HEK293 (cell line): ENCODE data around the gene CARD11.

ENCODE experiments used
- CTCF ChIA-PET: fragments of 350-600 bp; formaldehyde crosslinking; extraction: SDS; loops from one replicate; lab custom pipeline; 2021; ENCODE audit warnings: antibody characterized with exemption; lab: Yijun Ruan, JAX
- POLR2A ChIA-PET: fragments of 300-600 bp; formaldehyde crosslinking; extraction: SDS; loops from one replicate; lab custom pipeline; 2020; ENCODE audit warnings: antibody characterized with exemption, inconsistent platforms; lab: Yijun Ruan, JAX
- H3K27ac ChIP-seq: fragments of 200-500 bp; sonication (Bioruptor generic); 2 replicates; pipeline ENCODE4 v1.5.1; 2014; ENCODE audit warnings: low read depth, low read length, control low read depth, inconsistent platforms; ENCODE audit errors: extremely low read depth
- H3K36me3 ChIP-seq, 2 experiments: fragments of 200-500 bp in 1 of 2; sonication (Bioruptor generic) in 1 of 2; 1 replicate in 1 of 2; 2 replicates in 1 of 2; pipeline ENCODE4 v1.5.1; 2014 to 2017; ENCODE audit warnings: inconsistent platforms in 2 of 2, low read length in 2 of 2; ENCODE audit not compliant: control insufficient read depth in 2 of 2, insufficient read depth in 1 of 2
- H3K4me1 ChIP-seq: fragments of 200-500 bp; sonication (Bioruptor generic); 2 replicates; pipeline ENCODE4 v1.5.1; 2014; ENCODE audit warnings: mild to moderate bottlenecking, low read length, inconsistent platforms; ENCODE audit not compliant: control insufficient read depth, insufficient read depth
- H3K4me3 ChIP-seq: 2 replicates; pipeline ENCODE4 v1.5.1; 2011; ENCODE audit warnings: low read depth, mild to moderate bottlenecking, control low read depth, low read length, moderate library complexity
- H3K9me3 ChIP-seq: fragments of 200-500 bp; sonication (Bioruptor generic); 2 replicates; pipeline ENCODE4 v1.5.1; 2014; ENCODE audit warnings: low read depth, low read length, inconsistent platforms; ENCODE audit not compliant: control insufficient read depth, insufficient read depth
- EGR2 ChIP-seq: fragments of 450-650 bp; formaldehyde crosslinking; IDR thresholded peaks from 2 replicates; pipeline ENCODE4 v1.5.1; 2016; ENCODE audit warnings: low read depth, missing biosample characterization, missing genetic modification characterization
- ELK4 ChIP-seq: IDR thresholded peaks from 2 replicates; pipeline ENCODE4 v1.6.1; 2011; ENCODE audit warnings: mild to moderate bottlenecking, low read depth, low read length, borderline replicate concordance
- GLI4 ChIP-seq: fragments of 450-650 bp; formaldehyde crosslinking; IDR thresholded peaks from 2 replicates; pipeline ENCODE4 v1.5.1; 2016; ENCODE audit warnings: missing biosample characterization, missing genetic modification characterization
- HOXC10 ChIP-seq: sonication (generic); formaldehyde crosslinking; IDR thresholded peaks from 2 replicates; pipeline ENCODE4 v1.8.1; 2023; ENCODE audit warnings: mild to moderate bottlenecking, missing genetic modification reagents
- KLF7 ChIP-seq: fragments of 450-650 bp; formaldehyde crosslinking; IDR thresholded peaks from 2 replicates; pipeline ENCODE4 v1.5.1; 2016; ENCODE audit warnings: missing biosample characterization, missing genetic modification characterization, borderline replicate concordance
- ZBTB17 ChIP-seq: fragments of 450-650 bp; formaldehyde crosslinking; IDR thresholded peaks from 2 replicates; pipeline ENCODE4 v1.5.1; 2016; ENCODE audit warnings: missing biosample characterization, missing genetic modification characterization
- ZEB2 ChIP-seq: fragments of 450-650 bp; formaldehyde crosslinking; IDR thresholded peaks from 2 replicates; pipeline ENCODE4 v1.5.1; 2016; ENCODE audit warnings: missing biosample characterization, missing genetic modification characterization
- ZFHX2 ChIP-seq: fragments of 450-650 bp; formaldehyde crosslinking; conservative IDR thresholded peaks from 2 replicates; pipeline ENCODE4 v1.5.1; 2016; ENCODE audit warnings: missing biosample characterization, missing genetic modification characterization
- ZNF157 ChIP-seq: fragments of 450-650 bp; formaldehyde crosslinking; IDR thresholded peaks from 2 replicates; pipeline ENCODE4 v1.5.1; 2016; ENCODE audit warnings: missing biosample characterization, missing genetic modification characterization
- ZNF169 ChIP-seq: fragments of 450-650 bp; formaldehyde crosslinking; IDR thresholded peaks from 2 replicates; pipeline ENCODE4 v1.5.1; 2016; ENCODE audit warnings: missing biosample characterization, missing genetic modification characterization
- ZNF175 ChIP-seq: fragments of 450-650 bp; formaldehyde crosslinking; IDR thresholded peaks from 2 replicates; pipeline ENCODE4 v1.5.1; 2016; ENCODE audit warnings: missing biosample characterization, missing genetic modification characterization
- ZNF221 ChIP-seq: fragments of 450-650 bp; formaldehyde crosslinking; IDR thresholded peaks from 2 replicates; pipeline ENCODE4 v1.5.1; 2017; ENCODE audit warnings: missing biosample characterization, missing genetic modification characterization, borderline replicate concordance
- ZNF292 ChIP-seq: fragments of 450-650 bp; formaldehyde crosslinking; IDR thresholded peaks from 2 replicates; pipeline ENCODE4 v1.5.1; 2016; ENCODE audit warnings: low read depth, missing biosample characterization, missing genetic modification characterization, borderline replicate concordance
- ZNF302 ChIP-seq: fragments of 450-650 bp; formaldehyde crosslinking; IDR thresholded peaks from 2 replicates; pipeline ENCODE4 v1.5.1; 2016; ENCODE audit warnings: missing biosample characterization, missing genetic modification characterization, low read depth
- ZNF366 ChIP-seq: fragments of 450-650 bp; formaldehyde crosslinking; conservative IDR thresholded peaks from 2 replicates; pipeline ENCODE4 v1.5.1; 2016; ENCODE audit warnings: missing biosample characterization, missing genetic modification characterization
- ZNF423 ChIP-seq: fragments of 450-650 bp; formaldehyde crosslinking; IDR thresholded peaks from 2 replicates; pipeline ENCODE4 v1.5.1; 2016; ENCODE audit warnings: missing biosample characterization, missing genetic modification characterization
- ZNF521 ChIP-seq: fragments of 450-650 bp; formaldehyde crosslinking; IDR thresholded peaks from 2 replicates; pipeline ENCODE4 v1.5.1; 2017; ENCODE audit warnings: missing biosample characterization, mild to moderate bottlenecking, missing genetic modification characterization
- ZNF626 ChIP-seq: fragments of 450-650 bp; sonication (Bioruptor Pico); formaldehyde crosslinking; IDR thresholded peaks from 2 replicates; pipeline ENCODE4 v1.5.1; 2018; ENCODE audit warnings: missing biosample characterization, missing genetic modification characterization, inconsistent platforms
- ZNF660 ChIP-seq: fragments of 450-650 bp; IDR thresholded peaks from 2 replicates; pipeline ENCODE4 v1.5.1; 2018; ENCODE audit warnings: missing biosample characterization, mild to moderate bottlenecking, missing genetic modification characterization
- ZNF76 ChIP-seq: fragments of 450-650 bp; formaldehyde crosslinking; IDR thresholded peaks from 2 replicates; pipeline ENCODE4; 2016; ENCODE audit warnings: low read depth, missing biosample characterization, missing genetic modification characterization, borderline replicate concordance
- ZNF776 ChIP-seq: fragments of 450-650 bp; formaldehyde crosslinking; IDR thresholded peaks from 2 replicates; pipeline ENCODE4 v1.5.0; 2017; ENCODE audit warnings: missing biosample characterization, missing genetic modification characterization, borderline replicate concordance
- TF ChIP-seq, protein P1 (sequence below): fragments of 450-650 bp; formaldehyde crosslinking; IDR thresholded peaks from 2 replicates; pipeline ENCODE4 v1.5.1; 2016; ENCODE audit warnings: missing biosample characterization, missing genetic modification characterization
- TF ChIP-seq, protein P2 (sequence below): sonication (generic); formaldehyde crosslinking; IDR thresholded peaks from 2 replicates; pipeline ENCODE4 v1.8.1; 2022; ENCODE audit warnings: mild to moderate bottlenecking, moderate library complexity, missing genetic modification reagents
- TF ChIP-seq, protein P3 (sequence below): fragments of 450-650 bp; formaldehyde crosslinking; IDR thresholded peaks from 2 replicates; pipeline ENCODE4 v1.5.1; 2016; ENCODE audit warnings: missing biosample characterization, missing genetic modification characterization, low read depth

The CARD11 gene

DNA sequence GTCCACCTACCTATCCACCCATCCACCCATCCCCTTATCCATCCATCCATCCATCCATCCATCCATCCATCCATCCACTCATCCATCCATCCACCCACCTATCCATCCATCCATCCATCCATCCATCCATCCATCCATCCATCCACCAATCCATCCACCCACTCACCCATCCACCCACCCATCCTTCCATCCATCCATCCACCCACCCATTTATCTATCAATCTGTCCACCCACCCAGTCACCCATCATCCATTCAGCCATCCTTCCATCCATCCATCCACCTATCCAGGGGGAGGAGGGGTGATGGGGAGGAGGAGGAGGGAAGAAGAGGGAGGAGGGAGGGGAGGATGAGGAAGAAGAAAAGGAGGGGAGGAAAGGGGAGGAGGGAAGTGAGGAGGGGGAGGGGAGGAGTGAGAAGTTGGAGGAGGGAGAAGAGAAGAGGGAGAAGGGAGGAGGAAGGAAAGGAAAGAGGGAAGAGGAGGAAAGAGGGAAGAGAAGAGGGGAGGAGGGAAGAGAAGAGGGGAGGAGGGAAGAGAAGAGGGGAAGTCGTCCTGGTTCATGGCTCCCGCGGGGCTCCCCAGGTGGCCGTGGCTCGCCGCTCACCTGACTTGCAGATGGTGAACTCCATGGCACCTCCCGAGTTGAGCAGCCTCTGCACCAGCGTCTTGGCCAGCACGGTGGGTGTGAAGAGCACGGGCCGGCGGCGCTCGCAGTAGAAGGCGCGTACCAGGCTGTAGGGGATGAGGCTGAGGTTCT is 130.8 kb downstream of the CARD11 start:
- ChIA-PET POLR2A (no interaction called here), CTCF (interaction anchor here (0.6 kb wide), 1 partner anchor 128 kb away, joined by 4 read pairs; no protein-coding TSS in a partner anchor)
- TF ChIP-seq EGR2 (tag by site-specific recombination): peak; percentile 86
- TF ChIP-seq, protein P1, sequence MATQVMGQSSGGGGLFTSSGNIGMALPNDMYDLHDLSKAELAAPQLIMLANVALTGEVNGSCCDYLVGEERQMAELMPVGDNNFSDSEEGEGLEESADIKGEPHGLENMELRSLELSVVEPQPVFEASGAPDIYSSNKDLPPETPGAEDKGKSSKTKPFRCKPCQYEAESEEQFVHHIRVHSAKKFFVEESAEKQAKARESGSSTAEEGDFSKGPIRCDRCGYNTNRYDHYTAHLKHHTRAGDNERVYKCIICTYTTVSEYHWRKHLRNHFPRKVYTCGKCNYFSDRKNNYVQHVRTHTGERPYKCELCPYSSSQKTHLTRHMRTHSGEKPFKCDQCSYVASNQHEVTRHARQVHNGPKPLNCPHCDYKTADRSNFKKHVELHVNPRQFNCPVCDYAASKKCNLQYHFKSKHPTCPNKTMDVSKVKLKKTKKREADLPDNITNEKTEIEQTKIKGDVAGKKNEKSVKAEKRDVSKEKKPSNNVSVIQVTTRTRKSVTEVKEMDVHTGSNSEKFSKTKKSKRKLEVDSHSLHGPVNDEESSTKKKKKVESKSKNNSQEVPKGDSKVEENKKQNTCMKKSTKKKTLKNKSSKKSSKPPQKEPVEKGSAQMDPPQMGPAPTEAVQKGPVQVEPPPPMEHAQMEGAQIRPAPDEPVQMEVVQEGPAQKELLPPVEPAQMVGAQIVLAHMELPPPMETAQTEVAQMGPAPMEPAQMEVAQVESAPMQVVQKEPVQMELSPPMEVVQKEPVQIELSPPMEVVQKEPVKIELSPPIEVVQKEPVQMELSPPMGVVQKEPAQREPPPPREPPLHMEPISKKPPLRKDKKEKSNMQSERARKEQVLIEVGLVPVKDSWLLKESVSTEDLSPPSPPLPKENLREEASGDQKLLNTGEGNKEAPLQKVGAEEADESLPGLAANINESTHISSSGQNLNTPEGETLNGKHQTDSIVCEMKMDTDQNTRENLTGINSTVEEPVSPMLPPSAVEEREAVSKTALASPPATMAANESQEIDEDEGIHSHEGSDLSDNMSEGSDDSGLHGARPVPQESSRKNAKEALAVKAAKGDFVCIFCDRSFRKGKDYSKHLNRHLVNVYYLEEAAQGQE (tag by site-specific recombination): no peak
- no peak for TF ChIP-seq ZNF169 (tag by site-specific recombination)
- no peak for TF ChIP-seq ZNF660
- TF ChIP-seq, protein P2, sequence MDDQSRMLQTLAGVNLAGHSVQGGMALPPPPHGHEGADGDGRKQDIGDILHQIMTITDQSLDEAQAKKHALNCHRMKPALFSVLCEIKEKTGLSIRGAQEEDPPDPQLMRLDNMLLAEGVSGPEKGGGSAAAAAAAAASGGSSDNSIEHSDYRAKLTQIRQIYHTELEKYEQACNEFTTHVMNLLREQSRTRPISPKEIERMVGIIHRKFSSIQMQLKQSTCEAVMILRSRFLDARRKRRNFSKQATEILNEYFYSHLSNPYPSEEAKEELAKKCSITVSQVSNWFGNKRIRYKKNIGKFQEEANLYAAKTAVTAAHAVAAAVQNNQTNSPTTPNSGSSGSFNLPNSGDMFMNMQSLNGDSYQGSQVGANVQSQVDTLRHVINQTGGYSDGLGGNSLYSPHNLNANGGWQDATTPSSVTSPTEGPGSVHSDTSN (CRISPR knock-in tag): no peak
- peak; percentile 59 for TF ChIP-seq ZFHX2 (tag by site-specific recombination)
- no peak for TF ChIP-seq ZNF423 (tag by site-specific recombination)
- no peak for TF ChIP-seq ZNF776
- no peak for TF ChIP-seq ZNF175 (tag by site-specific recombination)
- peak; percentile 49; the same call in 1 of the 2 replicates for TF ChIP-seq ZBTB17 (tag by site-specific recombination)
- peak; percentile 83 for TF ChIP-seq ZNF366 (tag by site-specific recombination)
- no peak for TF ChIP-seq ZNF521
- TF ChIP-seq GLI4 (tag by site-specific recombination): no peak
- Histone ChIP-seq H3K4me1 (no peaks in the 10 kb centered on the region), H3K4me3 (no peak overlapping the region), H3K36me3 (no peaks in the 10 kb centered on the region), H3K27ac (no peak overlapping the region), H3K9me3 (no peaks in the 10 kb centered on the region)

DNA sequence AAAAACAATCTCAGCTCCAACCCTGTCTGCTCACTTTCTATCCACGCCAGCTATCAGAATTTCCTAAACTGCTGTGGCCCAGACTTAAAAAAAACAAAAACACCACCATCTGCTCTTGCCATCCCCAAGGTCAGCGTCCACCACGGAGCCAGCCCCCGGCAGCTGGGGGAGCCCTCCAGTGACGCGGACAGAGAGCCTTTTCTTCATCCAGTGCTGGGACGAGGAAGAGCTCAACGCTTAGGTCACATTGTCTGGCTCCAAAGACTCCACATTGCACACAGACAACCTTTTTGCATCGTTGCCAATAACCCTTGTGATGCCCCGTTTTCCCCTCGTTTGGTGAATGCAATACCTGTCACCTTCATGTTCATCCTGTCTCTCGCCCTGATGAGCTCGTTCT is 132.2 kb downstream of the CARD11 start:
- CTCF ChIA-PET: interaction anchor here (0.9 kb wide), 2 partner anchors 9 to 25 kb away, joined by 4 read pairs; no protein-coding TSS in a partner anchor
- H3K27ac ChIP-seq: no peak overlapping the region
- POLR2A ChIA-PET: no interaction called here
- TF ChIP-seq ELK4: no peak
- TF ChIP-seq KLF7 (tag by site-specific recombination): no peak
- TF ChIP-seq, protein P3, sequence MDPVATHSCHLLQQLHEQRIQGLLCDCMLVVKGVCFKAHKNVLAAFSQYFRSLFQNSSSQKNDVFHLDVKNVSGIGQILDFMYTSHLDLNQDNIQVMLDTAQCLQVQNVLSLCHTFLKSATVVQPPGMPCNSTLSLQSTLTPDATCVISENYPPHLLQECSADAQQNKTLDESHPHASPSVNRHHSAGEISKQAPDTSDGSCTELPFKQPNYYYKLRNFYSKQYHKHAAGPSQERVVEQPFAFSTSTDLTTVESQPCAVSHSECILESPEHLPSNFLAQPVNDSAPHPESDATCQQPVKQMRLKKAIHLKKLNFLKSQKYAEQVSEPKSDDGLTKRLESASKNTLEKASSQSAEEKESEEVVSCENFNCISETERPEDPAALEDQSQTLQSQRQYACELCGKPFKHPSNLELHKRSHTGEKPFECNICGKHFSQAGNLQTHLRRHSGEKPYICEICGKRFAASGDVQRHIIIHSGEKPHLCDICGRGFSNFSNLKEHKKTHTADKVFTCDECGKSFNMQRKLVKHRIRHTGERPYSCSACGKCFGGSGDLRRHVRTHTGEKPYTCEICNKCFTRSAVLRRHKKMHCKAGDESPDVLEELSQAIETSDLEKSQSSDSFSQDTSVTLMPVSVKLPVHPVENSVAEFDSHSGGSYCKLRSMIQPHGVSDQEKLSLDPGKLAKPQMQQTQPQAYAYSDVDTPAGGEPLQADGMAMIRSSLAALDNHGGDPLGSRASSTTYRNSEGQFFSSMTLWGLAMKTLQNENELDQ: no peak
- TF ChIP-seq ZNF660: no peak
- no peak for TF ChIP-seq ZNF626 (tag by site-specific recombination)
- no peak for TF ChIP-seq ZNF76 (tag by site-specific recombination)
- no peak for TF ChIP-seq ZNF221 (tag by site-specific recombination)
- no peak for TF ChIP-seq ZEB2 (tag by site-specific recombination)
- TF ChIP-seq ZNF302 (tag by site-specific recombination): no peak
- TF ChIP-seq HOXC10 (CRISPR knock-in tag): no peak
- no peak for TF ChIP-seq EGR2 (tag by site-specific recombination)
- TF ChIP-seq ZNF292 (tag by site-specific recombination): no peak
- TF ChIP-seq ZNF157: no peak
- no peaks in the 10 kb centered on the region for H3K9me3 ChIP-seq
- H3K4me3 ChIP-seq: no peak overlapping the region
- no peaks in the 10 kb centered on the region for H3K36me3 ChIP-seq
- H3K4me1 ChIP-seq: no peaks in the 10 kb centered on the region
